ENCODE results near the gene FAM219A. TPM values are rescaled to one million over a fixed set of nuclear protein-coding genes. Genes with fewer than 3 reads are reported as not detected.
A peak's percentile ranks its signal among the peaks of the same experiment; 100 is the strongest.

Gene FAM219A
- total RNA-seq, 1 donor, result 7.0 TPM

- H3K4me3 ChIP-seq (ENCODE audit: low read depth, low read length), result no peak overlapping the region
- TF ChIP-seq, protein P1, sequence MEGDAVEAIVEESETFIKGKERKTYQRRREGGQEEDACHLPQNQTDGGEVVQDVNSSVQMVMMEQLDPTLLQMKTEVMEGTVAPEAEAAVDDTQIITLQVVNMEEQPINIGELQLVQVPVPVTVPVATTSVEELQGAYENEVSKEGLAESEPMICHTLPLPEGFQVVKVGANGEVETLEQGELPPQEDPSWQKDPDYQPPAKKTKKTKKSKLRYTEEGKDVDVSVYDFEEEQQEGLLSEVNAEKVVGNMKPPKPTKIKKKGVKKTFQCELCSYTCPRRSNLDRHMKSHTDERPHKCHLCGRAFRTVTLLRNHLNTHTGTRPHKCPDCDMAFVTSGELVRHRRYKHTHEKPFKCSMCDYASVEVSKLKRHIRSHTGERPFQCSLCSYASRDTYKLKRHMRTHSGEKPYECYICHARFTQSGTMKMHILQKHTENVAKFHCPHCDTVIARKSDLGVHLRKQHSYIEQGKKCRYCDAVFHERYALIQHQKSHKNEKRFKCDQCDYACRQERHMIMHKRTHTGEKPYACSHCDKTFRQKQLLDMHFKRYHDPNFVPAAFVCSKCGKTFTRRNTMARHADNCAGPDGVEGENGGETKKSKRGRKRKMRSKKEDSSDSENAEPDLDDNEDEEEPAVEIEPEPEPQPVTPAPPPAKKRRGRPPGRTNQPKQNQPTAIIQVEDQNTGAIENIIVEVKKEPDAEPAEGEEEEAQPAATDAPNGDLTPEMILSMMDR (IDR thresholded peaks at IDR 0.05; ENCODE audit: insufficient read depth, low read length), result no peak
- DNase-seq (ENCODE audit: low read depth), result no peak
Observed at GRCh38 chr9:34464571-34464970, 6.2 kb upstream of the FAM219A start.

- no peak for DNase-seq (ENCODE audit: low read depth)
- no peak overlapping the region for H3K4me3 ChIP-seq (ENCODE audit: low read depth, low read length)
- TF ChIP-seq, protein P1 (IDR thresholded peaks at IDR 0.05; ENCODE audit: insufficient read depth, low read length), result no peak
Observed at GRCh38 chr9:34463901-34464232, 5.5 kb upstream of the FAM219A start.

- no peak overlapping the region for H3K4me3 ChIP-seq (ENCODE audit: low read depth, low read length)
Observed at GRCh38 chr9:34463098-34463900, 4.9 kb upstream of the FAM219A start.

DNA sequence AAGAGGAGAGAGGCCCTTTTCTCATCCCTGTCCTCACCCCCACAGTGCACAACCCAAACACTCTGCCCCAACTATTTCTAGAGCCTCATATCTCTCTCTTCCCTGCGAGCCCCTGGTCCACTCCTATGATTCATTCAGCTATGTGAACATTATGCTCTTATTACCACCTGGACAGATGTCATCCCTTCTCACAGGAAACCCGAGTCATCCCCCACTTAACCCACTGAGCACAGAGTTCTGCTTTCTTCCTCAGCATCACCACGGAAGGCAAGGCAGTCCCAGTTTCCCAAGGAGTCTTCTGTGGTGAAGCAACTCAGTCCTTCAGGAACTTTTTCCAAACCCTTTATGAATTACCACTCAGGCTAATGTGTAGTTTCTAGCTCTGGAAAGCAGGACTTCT, 1.6 kb upstream of the FAM219A start:
- TF ChIP-seq, protein P1 (IDR thresholded peaks at IDR 0.05; ENCODE audit: insufficient read depth, low read length), result no peak
- H3K4me3 ChIP-seq (ENCODE audit: low read depth, low read length), result no peak overlapping the region
- DNase-seq (ENCODE audit: low read depth), result no peak

More at GRCh38 chr9:34463098-34463900, 4.9 kb upstream of the FAM219A start:
- peak; percentile 82 for DNase-seq (ENCODE audit: low read depth)
- TF ChIP-seq, protein P1 (IDR thresholded peaks at IDR 0.05; ENCODE audit: insufficient read depth, low read length), result no peak

- DNase-seq (ENCODE audit: low read depth), result no peak
- H3K4me3 ChIP-seq (ENCODE audit: low read depth, low read length), result no peak overlapping the region
- TF ChIP-seq, protein P1 (IDR thresholded peaks at IDR 0.05; ENCODE audit: insufficient read depth, low read length), result no peak
Observed at GRCh38 chr9:34459356-34459755, 986 bp upstream of the FAM219A start.

GRCh38 chr9:34458959-34459340, 580 bp upstream of the FAM219A start:
- peak overlapping the region; percentile 65 for H3K4me3 ChIP-seq (ENCODE audit: low read depth, low read length)
- TF ChIP-seq, protein P1 (IDR thresholded peaks at IDR 0.05; ENCODE audit: insufficient read depth, low read length), result no peak
- DNase-seq (ENCODE audit: low read depth), result no peak

Data from fibroblast of the aortic adventitia (primary cell).